ENCODE data around the gene RAB37.
A peak's percentile ranks its signal among the peaks of the same experiment; 100 is the strongest.

The RAB37 gene

DNA sequence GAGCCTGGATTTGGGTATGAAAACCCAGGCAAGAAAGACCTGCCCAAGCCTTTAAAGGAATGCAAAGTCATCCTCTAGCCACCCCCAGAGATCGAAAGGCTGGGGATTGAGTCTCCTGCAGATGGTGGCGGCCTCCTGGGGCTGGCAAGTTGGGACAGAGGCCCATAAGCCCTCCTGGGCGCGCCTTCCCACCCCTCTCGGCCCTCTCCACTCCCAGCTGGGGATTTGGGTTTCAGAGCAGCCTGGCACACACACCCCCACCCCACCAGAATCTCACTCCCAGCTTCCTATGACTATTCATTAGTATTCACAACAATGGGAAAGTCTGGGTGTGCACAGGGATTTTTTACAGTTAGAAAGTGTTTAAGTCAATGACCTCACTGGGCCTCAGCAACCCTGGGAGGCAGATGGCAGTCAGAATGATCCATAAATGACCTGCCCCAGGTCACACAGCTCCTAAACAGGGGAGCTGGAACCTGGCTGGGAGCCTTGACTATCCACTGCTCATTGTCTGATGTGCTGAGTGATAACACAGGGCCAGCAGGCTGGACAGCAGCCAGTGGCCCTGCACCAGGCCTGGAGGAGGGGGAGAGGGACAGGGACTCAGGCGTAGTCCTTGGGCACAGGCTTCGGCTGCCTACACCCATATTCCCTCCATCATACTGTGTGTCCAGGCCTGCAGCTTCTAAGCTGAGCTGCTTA lies 23.5 kb downstream of the RAB37 start:
- DNase-seq (ENCODE audit: low read depth, low spot score) = no peak

DNA sequence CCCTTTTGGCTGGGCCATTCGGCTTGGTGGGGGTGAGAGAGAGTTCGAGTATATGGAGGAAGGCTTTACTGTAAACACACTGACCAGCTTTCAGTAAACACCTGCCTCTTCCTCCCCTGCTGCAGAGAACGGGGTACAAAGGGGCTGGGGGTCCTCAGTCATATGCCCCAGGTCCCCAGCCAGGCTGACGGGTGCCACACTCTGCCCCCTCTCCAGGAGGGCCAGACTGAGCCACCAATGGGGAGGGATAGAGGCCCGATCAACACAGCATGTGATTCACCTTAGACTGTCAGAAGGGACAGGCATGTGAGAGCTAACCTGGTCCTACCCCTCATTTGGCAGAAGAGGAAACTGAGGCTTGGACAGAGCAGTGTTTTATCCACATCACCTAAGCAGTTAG lies 24.4 kb downstream of the RAB37 start:
- no peak for DNase-seq (ENCODE audit: low read depth, low spot score)

DNA sequence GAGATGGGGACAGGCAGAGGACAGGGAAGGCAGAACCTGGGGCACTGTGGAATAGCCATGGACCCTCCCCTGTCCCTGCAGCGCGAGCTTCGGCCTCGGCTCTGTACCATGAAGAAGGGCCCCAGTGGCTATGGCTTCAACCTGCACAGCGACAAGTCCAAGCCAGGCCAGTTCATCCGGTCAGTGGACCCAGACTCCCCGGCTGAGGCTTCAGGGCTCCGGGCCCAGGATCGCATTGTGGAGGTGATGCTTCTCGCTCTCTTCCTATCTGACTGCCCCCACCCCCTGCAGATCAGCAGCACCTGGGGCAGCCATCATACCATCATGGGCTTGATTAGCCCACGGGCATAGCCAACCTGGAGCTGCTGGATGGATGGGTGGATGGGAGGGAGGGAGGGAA lies 24.9 kb downstream of the RAB37 start:
- no peak for DNase-seq (ENCODE audit: low read depth, low spot score)

DNA sequence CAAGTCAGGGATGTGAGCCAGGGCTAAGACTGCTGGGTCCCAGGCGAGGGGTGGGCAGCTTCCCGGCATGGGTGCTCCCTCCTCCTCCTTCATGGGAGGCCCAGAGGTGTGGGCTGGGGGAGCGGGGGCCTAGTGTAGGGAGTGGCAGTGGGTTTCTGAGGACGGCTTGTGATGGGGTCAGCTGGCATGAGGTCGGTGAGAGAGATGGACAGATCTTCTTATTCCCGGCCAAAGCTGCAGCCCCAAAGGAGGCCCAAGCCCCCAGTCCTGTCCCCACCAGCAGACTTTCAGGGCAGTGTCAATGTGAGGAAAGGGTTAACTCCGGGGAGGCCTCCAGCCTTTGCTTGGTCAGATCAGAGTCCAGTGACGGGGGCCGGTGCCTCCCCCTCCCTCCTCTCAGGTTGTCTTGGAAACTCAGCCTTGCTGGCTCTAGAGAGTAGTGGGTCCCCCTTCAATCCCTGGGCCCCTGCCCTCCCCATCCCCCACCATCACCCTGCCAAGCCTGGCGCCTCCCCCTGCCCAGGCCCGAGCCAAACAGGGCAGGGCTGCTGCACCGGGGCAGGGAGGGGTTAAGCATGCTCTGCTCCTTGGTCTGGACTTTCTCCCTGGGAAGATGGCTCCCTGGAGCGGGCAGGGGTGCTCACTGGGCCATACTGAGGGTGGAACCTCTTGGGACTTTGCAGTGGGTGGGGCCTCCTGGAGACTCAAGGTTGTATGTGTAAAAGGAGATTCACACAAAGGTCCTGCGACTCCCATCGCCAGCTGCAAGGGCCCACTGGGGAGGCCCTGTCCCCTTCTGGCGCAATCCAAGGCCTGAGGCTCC lies 26.7 kb downstream of the RAB37 start:
- no peak for DNase-seq (ENCODE audit: low read depth, low spot score)

DNA sequence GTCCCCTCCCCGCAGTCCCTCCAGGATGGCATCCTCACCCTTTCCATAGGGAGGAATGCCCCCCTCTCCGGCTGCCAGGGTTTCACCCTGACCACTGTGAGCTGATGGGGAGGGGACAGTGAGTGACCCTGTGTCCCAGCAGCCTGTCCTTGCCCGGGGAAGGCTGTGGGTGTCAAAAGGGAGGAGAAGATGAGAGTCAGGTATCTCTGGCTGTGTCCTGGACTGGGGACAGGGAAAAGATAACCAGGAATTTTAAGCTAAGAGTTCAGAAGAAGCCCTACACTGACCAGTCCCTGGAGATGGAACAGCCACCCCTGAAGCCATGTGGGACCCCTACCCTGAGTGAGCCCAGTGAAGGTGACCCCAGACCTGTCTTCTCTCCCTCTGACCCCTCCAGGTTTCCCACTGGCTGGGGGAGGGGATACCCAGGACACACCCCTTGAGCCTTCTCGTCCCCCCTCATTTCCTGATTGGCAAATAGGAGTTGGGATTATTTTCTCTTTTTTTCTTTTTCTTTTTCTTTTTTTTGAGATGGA lies 27.8 kb downstream of the RAB37 start:
- no peak for DNase-seq (ENCODE audit: low read depth, low spot score)

DNA sequence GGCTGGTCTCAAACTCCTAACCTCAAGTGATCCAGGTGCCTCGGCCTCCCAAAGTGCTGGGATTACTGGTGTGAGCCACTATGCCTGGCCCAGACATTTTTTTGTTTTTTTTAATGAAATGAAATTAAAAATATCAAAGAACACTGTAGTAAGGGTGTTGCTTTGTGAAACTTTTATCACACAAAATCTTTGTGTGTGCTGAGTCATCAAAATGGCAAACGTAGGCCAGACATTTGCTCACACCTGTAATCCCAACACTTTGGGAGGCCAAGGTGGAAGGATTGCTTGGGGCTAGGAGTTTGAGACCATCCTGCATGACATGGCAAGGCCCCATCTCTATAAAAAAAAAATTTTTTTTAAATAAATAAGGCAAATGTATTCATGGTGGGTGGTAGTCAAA lies 29.4 kb downstream of the RAB37 start:
- DNase-seq (ENCODE audit: low read depth, low spot score) = no peak

DNA sequence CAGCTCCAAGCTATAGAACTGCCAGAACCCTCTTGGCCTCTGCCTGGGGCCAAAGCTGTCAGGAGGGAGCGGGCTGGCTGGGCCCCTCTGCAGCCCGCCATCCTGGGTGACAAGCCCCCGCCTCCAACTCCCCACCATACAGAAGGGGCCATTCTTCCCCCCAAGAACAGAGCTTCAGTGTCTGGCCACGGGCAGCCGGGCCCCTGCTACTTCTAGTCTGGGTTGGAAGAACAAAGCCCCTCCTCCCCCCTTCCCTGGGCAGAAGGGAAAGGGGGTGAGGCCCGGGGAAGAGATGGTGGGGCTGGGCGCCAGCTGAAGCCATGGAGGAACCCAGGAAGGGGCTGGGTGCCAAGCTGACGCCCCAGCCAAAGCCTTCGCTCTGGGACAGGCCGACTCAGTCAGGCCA lies 30.1 kb downstream of the RAB37 start:
- DNase-seq (ENCODE audit: low read depth, low spot score) = no peak

DNA sequence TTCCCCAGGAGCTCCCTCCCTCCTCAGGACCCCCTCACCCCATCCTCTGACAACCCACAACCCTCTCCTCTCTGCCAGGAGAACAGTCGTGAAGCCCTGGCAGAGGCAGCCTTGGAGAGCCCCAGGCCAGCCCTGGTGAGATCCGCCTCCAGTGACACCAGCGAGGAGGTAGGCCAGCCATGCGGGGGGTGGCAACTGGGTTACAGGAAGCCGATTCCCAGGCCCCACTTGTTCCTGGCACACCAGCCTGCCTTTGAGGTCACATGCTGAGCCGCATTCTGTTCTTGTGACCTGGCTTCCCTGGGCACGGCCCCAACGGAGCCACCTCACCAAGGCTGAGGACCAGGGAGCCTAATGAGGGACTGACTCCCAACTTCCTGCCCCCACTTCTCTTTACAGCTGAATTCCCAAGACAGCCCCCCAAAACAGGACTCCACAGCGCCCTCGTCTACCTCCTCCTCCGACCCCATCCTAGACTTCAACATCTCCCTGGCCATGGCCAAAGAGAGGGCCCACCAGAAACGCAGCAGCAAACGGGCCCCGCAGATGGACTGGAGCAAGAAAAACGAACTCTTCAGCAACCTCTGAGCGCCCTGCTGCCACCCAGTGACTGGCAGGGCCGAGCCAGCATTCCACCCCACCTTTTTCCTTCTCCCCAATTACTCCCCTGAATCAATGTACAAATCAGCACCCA lies 31.2 kb downstream of the RAB37 start:
- no peak for DNase-seq (ENCODE audit: low read depth, low spot score)

DNA sequence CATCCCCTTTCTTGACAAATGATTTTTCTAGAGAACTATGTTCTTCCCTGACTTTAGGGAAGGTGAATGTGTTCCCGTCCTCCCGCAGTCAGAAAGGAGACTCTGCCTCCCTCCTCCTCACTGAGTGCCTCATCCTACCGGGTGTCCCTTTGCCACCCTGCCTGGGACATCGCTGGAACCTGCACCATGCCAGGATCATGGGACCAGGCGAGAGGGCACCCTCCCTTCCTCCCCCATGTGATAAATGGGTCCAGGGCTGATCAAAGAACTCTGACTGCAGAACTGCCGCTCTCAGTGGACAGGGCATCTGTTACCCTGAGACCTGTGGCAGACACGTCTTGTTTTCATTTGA lies 31.7 kb downstream of the RAB37 start:
- DNase-seq (ENCODE audit: low read depth, low spot score) = no peak

DNA sequence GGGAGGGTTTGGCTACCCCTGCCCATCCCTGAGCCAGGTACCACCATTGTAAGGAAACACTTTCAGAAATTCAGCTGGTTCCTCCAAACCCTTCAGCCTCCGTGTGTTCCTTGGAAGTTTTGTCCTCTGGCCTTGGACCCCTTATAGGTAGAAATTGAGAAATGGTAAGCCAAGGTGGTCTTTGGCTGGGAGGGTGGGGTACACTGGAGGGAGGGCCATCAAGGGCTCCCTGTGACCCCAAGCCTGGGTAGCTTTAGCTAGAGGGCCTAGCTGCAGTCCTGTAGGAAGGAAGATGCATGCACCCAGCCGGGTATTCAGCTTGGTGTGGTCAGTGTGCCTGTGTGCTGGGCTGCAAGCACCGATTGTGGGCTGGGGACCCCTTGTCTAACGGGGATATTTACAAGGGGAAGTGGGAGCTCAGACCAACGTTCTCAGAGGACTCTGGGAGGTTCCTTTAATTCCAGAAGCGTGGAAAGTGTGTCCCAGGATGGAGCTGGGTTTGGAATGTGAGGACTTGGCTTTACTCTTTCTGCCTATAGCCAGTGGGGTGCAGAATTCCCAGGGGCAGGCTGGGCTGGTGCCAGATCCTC lies 32.3 kb downstream of the RAB37 start:
- no peak for DNase-seq (ENCODE audit: low read depth, low spot score)

DNA sequence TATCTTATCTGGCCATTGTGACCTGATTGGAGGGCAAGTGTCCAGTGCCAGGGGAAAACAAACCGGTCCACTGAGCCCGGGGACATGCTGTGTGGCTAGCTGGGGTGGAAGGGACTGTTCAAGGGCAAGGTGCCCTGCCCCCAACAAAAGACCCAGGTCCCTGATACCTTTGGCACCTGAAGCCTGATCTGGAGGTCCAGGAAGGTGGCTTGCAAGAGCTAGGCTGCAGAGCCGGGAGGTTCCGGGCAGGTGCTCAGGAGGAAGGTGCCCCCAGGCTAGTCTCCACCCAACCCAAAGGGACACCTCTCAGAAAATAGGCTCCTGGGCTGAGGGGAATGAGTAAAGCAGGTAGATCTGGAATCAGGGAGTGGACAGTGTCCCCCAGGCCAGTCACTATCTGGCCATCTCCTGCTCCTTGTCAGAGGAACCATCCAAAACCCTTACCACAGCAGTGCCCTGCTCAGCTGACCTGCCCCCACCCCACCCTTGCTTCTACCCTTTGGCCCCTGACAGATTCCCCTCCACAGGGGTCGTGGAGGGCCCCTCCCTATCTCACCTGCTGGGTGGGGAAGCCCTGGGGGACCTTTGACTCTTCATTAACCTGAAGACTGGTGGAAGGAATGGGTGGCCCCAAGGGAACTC lies 32.9 kb downstream of the RAB37 start:
- DNase-seq (ENCODE audit: low read depth, low spot score) = no peak

DNA sequence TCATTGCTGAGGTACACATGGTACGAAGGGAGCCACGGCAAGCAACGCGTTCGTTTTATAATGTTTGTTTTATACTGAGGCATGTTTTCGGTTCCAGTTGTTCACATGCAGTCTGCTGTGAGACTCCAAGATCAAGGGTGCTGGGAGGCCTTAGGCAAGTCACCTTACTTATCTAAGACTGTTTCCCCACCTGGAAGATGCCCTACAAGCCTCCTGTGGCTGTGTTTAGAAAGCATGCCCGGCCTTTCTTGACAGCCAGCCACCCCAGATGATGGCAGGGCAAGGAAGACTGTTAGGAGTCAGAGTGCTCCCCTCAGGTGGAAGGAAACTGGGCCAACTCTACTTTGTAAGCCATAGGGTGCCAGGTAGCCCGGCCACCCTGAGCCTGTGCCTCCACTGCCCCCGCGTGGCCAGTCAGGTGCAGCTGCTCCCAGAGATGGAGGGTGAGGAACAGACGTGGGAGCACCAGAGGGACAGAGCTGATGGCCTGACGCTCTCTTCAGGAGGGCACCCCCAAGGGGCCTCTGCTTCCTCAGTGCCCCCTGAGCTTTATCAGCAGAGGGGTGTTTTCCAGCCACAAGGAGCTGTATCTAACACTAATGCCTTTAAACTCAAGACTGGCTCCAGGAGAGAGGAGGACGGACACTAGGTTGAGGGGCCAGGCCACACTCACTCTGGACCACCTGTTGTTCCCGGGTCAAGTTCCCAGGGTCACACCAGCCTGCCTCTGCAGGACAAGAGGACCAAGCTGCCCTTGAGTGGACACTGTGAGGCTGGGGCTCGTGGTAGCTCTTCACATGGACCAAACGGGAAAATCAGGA lies 33.7 kb downstream of the RAB37 start:
- peak; percentile 60 for DNase-seq (ENCODE audit: low read depth, low spot score)

DNA sequence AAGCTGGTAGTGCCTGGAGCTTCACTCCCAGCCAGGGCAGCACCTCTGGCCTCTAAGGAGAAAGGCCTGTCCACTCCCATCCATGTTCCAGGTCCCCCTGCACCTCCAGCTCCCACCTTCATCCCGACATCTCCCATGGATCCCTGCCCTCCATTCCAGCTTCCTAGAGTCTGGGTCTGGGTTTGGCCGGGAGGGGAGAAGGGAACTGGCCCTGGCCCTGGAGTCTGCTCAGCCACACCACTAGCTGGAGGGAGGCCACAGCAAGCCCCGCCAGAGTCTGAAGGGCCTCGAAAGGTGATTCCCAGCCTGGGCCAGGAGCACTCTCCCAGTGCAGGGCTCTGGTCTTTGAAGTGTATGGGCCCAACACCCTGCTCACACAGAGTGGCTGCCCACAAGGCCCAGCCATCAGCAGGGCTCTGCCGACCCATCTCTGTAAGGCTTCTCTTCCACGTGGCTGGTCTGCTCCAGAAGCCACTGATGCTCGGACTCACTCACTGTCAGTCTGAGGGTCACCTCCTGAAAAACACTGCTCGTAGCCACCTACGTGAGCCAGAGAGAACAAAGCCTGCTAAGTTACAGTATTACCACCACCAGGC lies 34.4 kb downstream of the RAB37 start:
- DNase-seq (ENCODE audit: low read depth, low spot score) = no peak

DNA sequence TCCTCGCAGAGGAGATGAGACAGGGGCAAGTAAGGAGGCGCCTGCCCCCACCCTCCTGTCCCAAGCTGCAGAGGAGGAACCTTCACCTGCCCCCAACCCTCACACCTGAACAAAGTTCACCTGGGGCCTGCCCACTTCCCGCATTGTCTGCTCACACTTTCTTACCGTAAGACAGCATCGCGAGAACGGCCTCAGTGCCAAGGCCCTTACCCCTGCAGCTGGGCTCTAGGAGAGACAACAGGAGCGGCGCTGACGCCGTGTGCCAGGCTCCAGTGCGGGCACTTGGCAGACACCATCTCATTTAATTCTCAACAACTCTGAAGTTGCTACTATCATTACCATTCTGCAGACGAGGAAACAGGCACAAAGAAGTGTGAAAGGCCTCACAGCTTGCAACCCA lies 35.0 kb downstream of the RAB37 start:
- no peak for DNase-seq (ENCODE audit: low read depth, low spot score)

DNA sequence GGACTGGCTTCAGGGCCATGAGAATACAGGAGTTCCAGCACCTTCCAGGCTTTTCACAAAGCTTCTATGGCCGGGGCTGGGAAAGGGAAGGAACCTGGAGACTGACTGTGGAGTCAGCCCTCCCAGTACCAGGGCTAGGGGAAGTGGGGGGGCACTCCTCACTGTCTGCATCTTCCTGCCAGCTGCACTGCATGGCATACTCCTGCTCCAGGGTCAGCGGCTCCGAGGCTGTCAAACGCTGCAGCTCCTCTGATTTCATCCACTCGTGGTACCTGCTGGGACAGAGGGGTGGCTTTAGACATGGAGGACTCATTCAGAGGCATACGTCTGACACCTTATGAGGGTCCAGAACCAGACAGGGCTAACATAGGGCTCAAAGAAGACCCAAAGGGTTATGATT lies 36.4 kb downstream of the RAB37 start:
- DNase-seq (ENCODE audit: low read depth, low spot score) = no peak

DNA sequence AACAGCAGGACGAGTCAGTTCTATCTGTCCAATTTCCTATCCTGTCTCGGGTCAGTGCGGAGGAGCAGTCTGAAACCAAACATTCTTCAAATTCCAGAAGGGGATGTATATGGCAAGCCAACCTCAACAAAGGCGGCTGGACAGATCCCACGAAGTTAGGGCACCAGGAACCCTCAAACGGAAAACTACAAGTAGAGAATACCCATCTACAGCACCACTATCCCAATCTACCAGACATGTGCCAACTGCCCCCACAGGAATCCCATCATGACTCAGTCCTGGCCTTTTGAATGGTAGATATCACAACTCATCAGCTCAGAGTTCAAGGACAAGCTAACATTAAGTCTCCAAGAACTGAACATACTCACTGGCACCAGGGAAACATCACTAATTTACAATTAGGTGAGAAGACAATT lies 36.8 kb downstream of the RAB37 start:
- DNase-seq (ENCODE audit: low read depth, low spot score) = no peak

DNA sequence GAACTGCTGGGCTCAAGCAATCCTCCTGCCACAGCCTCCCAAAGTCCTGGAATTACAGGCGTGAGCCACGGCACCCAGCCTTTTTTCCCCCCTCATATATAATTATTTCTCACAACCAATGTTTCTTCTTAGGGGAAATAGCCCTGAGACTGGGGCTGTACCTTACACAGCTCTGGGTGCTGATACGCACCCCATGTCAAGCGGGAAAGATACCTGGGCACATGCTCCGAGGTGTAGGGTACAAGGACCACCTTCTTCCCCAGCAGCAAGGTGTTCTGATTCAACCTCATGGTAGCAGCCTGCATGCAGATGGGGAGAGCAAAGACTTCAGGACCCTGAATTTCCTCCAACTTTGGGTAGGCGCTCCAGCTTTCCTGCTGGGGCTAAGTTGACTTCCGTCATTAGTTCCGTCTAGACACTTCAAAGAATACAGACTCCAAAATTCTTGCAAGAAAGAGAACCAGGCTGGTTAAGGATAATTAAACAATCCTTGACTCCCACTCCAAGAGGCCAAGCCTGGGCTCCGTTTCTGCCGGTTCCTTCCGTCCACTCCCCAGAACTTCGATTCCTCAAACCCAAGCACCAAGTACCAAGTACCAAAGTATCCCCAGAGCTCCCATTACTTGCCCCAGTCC lies 38.5 kb downstream of the RAB37 start:
- DNase-seq (ENCODE audit: low read depth, low spot score) = no peak

DNA sequence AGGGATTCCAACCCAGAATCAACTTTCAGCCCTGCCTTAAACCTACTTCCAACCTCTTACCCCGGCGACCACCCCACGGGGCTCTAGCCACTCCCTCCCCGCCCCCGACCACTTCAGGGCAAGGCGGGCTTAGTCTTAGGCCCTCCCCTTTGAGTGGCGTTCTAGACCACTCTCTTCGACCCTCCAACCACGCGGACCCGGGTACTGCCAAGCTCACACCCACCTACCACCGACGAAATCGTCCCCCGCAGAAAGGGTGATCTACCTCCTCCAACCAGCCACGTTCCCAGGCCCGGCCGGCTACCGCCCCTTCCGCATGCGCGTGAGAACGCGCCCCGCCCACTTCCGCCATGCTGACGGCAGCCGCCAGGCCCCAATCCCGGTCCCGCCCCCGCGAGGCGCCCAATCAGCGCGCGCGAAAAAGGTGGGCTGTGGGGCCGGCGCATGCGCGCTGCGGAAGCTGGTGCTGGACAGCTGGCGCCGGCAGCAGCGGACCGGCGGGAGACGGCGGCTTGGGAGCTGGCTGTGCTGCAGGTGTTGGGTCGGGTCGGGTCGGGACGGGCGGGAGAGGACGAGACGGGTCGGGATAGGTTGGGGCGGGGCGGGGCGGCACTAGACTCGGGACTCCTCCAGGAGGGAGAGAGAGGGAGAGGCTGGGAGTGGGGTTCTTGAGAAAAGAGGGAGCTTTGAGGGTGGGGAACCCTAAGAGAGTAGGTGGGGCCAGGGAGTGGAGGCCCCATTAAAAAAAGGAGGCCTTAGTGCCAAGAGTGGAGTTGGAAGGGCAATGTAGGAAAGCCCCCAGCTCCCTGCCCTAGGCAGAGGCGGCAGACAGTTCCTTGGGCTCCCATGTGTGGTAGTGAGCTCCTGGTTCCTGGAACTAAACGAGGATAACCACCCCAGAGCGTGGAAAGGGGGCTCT lies 39.2 kb downstream of the RAB37 start, which contains the start of gene NAT9:
Gene NAT9 (minus strand): TSS at position 302 of the 919 bp plus-strand sequence. CDS start 647 bp downstream, outside the sequence.
- peak; percentile 99 for DNase-seq (ENCODE audit: low read depth, low spot score)

DNA sequence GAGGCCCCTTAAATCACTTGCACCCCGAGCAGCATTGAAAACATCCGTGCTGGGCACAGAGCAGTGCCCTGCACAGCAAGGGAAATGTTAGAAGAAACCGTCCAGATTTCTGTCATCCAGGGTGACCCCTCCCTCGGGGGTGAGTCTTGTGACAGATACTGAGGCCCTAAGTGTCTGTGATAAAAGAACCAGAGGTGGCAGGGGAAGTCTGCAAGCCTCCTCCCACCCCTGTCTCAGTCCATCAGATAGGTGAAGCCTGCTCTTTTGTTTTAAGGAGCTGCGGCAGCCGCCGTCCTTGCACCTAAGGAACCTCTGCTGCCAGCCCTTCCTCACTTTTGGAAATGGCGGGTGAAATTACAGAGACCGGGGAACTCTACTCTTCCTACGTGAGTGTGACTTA lies 39.9 kb downstream of the RAB37 start:
- DNase-seq (ENCODE audit: low read depth, low spot score) = no peak
